IPS-18a (cell line): ENCODE measurements around the gene RTN4.
A peak's percentile ranks its signal among the peaks of the same experiment; 100 is the strongest.

ENCODE experiments used
- H3K27ac ChIP-seq: one replicate; pipeline ENCODE4 v1.5.1; 2013; ENCODE audit warnings: low read length
- H3K27me3 ChIP-seq: one replicate; pipeline ENCODE4 v1.6.1; 2013; ENCODE audit warnings: mild to moderate bottlenecking, low read length; ENCODE audit not compliant: control insufficient read depth, insufficient read depth
- H3K36me3 ChIP-seq: one replicate; pipeline ENCODE4 v1.6.1; 2013; ENCODE audit warnings: low read depth, low read length; ENCODE audit not compliant: control insufficient read depth
- H3K4me1 ChIP-seq: one replicate; pipeline ENCODE4 v1.6.1; 2013; ENCODE audit warnings: low read depth, low read length; ENCODE audit not compliant: control insufficient read depth
- H3K4me3 ChIP-seq: one replicate; pipeline ENCODE4 v1.5.1; 2013; ENCODE audit warnings: low read length
- H3K9ac ChIP-seq: one replicate; pipeline ENCODE4 v1.6.1; 2013; ENCODE audit warnings: mild to moderate bottlenecking, low read length, moderate library complexity
- H3K9me3 ChIP-seq: one replicate; pipeline ENCODE4 v1.6.1; 2013; ENCODE audit warnings: low read depth, low read length; ENCODE audit not compliant: control insufficient read depth

Gene RTN4

DNA sequence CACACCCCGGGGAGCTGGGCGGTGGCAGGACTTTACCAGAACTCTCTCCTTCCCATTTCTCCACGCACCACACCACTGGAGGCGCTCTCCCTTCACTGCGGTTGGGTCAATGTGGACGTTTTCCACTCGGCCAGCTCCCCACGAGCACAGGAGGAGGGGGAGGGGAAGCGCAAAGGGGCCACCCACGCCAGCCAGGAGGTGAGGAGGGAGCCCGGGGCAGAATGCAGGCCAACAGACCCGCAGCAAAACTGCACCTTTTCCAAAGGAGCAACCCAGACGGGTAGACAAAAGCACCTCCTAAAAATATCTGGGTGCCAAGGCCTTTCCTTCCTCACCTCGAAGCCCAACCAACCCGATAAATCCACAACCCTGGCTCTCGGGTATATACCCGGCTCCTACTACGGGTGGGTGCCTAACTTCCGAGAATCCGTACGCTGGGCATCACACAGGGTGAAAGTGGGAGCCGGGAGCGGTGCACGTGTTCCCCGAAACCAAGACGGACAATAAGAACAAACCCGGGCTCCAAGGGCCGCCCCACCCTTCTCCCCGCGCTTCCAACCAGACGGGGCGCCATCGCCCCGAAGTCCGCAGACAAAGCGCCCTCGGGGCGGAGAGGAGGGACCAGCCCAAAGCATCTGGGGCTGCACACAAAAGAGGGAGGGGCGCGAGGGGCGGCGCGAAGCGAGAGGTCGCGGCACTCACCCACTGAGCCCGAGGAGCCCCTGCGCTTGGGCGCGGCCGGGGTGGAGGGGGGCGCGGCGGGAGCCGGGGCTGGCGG is 1.0 kb downstream of the RTN4 start:
- Histone ChIP-seq H3K27ac (peak overlapping the region; percentile 97), H3K4me1 (peaks cover 31% of the 10 kb centered on the region), H3K27me3 (no peaks in the 10 kb centered on the region), H3K9ac (peak overlapping the region; percentile 100), H3K9me3 (no peaks in the 10 kb centered on the region), H3K36me3 (no peaks in the 10 kb centered on the region), H3K4me3 (peak overlapping the region; percentile 99)

DNA sequence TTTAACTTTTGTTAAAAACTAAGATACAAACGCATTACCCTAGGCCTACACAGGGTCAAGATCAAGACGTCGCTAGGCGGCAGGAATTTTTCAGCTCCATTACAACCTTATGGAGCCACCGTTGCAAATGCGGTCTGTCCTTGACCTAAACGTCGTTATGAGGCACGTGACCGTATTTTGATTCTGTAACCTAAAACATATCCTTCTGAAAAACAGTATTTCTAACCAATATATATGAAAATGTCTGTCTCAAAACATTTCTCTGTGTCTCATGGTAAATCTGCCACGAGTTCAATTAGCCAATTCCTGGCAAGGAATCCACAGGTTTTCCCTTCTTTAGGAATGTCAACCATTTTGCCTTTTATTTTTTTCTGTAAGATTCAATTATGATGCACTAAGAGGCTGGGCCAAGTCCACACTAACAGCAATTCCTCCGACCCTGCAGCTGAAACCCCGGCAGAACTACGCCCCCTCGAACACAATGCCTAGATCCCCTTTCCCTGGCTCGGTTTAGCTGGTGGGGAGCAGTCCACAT is 1.7 kb downstream of the RTN4 start:
- peak overlapping the region; percentile 97 for H3K27ac ChIP-seq
- H3K4me3 ChIP-seq, result peak overlapping the region; percentile 99
- H3K9me3 ChIP-seq, result no peaks in the 10 kb centered on the region
- H3K9ac ChIP-seq, result peak overlapping the region; percentile 100
- H3K36me3 ChIP-seq, result no peaks in the 10 kb centered on the region
- peaks cover 31% of the 10 kb centered on the region for H3K4me1 ChIP-seq
- no peaks in the 10 kb centered on the region for H3K27me3 ChIP-seq

DNA sequence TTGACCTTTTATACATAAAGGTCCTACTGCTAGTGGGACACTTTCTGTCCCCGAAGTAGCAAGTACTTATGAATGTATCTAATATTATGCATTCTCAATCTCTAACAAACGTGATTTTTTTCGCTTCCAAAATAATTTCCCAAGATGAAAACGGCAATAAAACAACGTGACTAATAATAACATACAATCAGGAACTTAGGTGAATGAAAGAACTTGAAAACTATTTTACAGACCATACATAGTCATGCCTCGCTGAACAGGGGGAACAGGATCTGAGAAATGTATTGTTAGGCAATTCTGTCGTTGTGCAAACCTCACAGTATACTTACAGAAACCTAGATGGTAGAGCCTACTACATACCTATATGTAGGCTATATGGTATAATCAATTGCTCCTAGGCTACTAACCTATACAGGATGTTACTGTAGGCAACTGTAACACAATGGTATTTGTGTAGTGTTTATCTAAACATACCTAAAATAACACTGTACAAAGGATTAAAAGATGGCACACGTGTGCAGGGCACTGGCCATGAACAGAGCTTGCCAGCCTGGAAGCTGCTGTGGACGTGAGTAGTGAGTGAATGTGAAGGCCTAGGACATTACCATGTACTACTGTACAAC is 2.5 kb downstream of the RTN4 start:
- peaks cover 35% of the 10 kb centered on the region for H3K4me1 ChIP-seq
- H3K36me3 ChIP-seq, result no peaks in the 10 kb centered on the region
- no peak overlapping the region for H3K27ac ChIP-seq
- peak overlapping the region; percentile 99 for H3K4me3 ChIP-seq
- H3K9me3 ChIP-seq, result no peaks in the 10 kb centered on the region
- no peaks in the 10 kb centered on the region for H3K27me3 ChIP-seq
- H3K9ac ChIP-seq, result no peak overlapping the region

DNA sequence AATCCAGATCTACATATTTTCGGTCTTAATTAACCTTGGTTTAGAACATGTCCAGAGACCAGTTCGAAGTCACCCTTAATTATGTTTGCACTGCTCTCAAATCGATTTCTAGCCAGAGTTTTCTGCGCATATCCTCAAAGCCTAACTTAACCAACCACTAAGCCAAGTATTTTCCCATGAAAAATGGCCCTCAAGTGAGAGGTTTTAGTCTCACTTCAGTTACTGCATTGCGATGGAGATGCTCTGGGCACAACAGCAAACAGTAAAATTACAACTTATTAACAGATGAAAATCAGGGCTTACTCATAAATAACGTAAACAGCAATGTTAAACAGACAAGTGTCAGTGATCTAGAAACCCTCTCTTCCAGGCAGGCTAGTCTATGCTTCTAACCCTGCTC is 4.5 kb downstream of the RTN4 start:
- H3K4me3 ChIP-seq, result peak overlapping the region; percentile 39
- no peaks in the 10 kb centered on the region for H3K36me3 ChIP-seq
- H3K9ac ChIP-seq, result no peak overlapping the region

DNA sequence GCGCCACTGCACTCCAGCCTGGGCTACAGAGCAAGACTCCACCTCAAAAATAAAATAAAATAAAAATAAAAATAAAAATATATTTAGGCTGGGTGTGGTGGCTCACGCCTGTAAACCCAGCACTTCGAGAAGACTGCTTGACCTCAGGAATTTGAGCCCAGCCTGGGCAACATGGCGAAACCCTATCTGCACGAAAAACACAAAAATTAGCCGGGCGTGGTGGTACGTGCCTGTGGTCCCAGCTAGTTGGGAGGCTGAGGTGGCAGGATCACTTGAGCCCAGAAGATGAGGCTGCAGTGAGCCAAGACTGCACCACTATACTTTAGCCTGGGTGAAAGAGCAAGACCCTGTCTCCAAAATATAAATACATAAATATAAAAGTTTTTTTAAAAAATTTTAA is 6.4 kb downstream of the RTN4 start:
- H3K4me3 ChIP-seq, result no peak overlapping the region
- H3K9ac ChIP-seq, result no peak overlapping the region
- no peaks in the 10 kb centered on the region for H3K36me3 ChIP-seq
- no peak overlapping the region for H3K27ac ChIP-seq
- peaks cover 44% of the 10 kb centered on the region for H3K4me1 ChIP-seq
- no peaks in the 10 kb centered on the region for H3K9me3 ChIP-seq
- H3K27me3 ChIP-seq, result no peaks in the 10 kb centered on the region

More for the DNA sequence above, 4.5 kb downstream of the RTN4 start:
- Histone ChIP-seq H3K27ac (no peak overlapping the region), H3K9me3 (no peaks in the 10 kb centered on the region), H3K27me3 (no peaks in the 10 kb centered on the region), H3K4me1 (peaks cover 43% of the 10 kb centered on the region)

DNA sequence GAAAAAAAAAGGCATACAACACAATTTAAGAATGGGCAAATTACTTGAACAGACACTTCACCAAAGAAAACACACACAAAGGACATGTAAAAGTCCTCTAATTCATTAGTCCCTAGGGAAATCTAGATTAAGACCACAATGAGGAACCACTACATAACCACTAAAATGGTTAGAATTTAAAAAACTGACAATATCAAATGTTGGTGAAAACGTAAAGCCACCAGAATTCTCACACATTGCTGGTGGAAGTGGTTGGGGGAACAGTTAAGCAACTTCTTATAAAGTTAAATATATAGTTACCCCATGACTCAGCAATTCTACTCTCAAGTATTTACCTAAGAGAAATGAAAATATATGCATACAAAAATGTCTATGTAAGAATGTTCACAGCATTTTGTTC is 11.8 kb downstream of the RTN4 start:
- Histone ChIP-seq H3K9ac (no peak overlapping the region), H3K9me3 (no peaks in the 10 kb centered on the region), H3K27me3 (no peaks in the 10 kb centered on the region), H3K36me3 (no peaks in the 10 kb centered on the region), H3K4me3 (no peak overlapping the region), H3K27ac (no peak overlapping the region), H3K4me1 (peaks cover 22% of the 10 kb centered on the region)

DNA sequence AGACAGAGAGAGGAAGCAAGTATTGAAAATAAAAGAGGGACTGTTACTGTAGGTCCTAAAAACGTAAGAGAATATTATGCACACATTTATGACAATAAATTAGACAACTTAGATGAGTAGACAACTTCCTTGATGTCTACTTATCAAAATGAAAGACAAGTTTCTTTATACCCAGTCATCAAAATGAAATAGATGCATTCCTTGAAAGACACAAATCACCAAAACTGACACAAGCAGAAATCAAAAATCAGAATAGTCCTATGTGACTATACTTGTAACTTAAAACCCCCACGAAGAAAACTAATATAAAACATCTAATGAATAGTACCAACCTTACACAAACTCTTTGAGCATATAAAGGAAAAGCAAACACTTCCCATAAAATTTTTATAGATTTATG is 14.5 kb downstream of the RTN4 start:
- Histone ChIP-seq H3K27me3 (no peaks in the 10 kb centered on the region), H3K9ac (no peak overlapping the region), H3K4me1 (peaks cover 12% of the 10 kb centered on the region), H3K27ac (no peak overlapping the region), H3K9me3 (no peaks in the 10 kb centered on the region), H3K4me3 (no peak overlapping the region), H3K36me3 (no peaks in the 10 kb centered on the region)

DNA sequence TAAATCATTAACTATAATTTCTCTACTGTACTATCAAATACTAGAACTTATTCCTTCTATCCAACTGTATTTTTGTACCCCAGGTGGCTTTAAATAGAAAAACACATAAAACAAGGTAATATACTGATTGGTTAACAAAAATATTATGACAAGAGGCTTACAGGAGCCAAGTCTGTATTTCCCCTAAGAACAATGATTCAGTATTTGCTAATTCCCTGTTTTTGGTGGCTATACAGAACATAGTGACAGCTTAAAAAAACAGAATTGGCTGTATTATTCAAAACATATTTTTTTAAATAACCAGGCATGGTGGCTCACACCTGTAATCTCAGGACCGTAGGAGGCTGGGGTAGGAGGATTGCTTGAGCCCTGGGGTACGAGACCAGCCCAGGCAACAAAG is 16.3 kb downstream of the RTN4 start:
- H3K4me3 ChIP-seq, result no peak overlapping the region
- H3K27me3 ChIP-seq, result no peaks in the 10 kb centered on the region
- no peak overlapping the region for H3K9ac ChIP-seq
- H3K36me3 ChIP-seq, result no peaks in the 10 kb centered on the region
- H3K27ac ChIP-seq, result no peak overlapping the region
- H3K9me3 ChIP-seq, result no peaks in the 10 kb centered on the region
- peaks cover 13% of the 10 kb centered on the region for H3K4me1 ChIP-seq

DNA sequence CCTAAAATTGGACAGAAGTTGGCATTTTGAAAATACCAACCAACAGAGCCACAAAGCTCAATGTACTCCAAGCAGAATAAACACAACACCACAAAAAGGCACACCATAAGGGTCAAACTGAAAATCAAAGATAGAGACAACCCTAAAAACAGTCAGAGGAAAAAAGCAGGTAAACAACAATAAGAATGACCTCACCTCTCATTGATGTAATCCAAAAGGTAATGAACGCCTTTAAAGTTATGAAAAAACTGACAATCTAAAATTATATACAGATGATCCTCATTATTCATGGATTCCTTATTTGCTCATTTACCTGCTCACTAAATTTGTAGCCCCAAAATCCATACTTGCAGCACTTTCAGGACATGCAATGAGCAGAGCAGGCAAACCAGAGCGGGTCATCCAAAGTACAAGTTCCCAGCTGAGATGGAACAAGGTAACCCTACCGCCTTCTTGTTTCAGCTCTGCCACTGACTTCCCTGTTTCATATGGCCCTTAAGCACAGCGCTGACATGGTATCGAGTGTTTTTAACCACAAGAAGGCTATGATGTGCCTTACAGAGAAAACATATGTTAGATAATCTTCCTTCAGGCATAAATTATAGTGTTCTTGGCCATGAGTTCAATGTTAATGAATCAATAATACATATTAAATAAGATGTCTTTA is 17.0 kb downstream of the RTN4 start:
- Histone ChIP-seq H3K4me1 (peaks cover 20% of the 10 kb centered on the region), H3K36me3 (no peaks in the 10 kb centered on the region), H3K27ac (no peak overlapping the region), H3K9ac (no peak overlapping the region), H3K4me3 (no peak overlapping the region), H3K27me3 (no peaks in the 10 kb centered on the region), H3K9me3 (no peaks in the 10 kb centered on the region)

- H3K9me3 ChIP-seq, result no peaks in the 10 kb centered on the region
- H3K36me3 ChIP-seq, result no peaks in the 10 kb centered on the region
- H3K27me3 ChIP-seq, result no peaks in the 10 kb centered on the region
- no peak overlapping the region for H3K4me3 ChIP-seq
- H3K27ac ChIP-seq, result no peak overlapping the region
- H3K9ac ChIP-seq, result no peak overlapping the region
- H3K4me1 ChIP-seq, result peaks cover 33% of the 10 kb centered on the region
Observed at GRCh38 chr2:55031505-55031904, 18.7 kb downstream of the RTN4 start.

DNA sequence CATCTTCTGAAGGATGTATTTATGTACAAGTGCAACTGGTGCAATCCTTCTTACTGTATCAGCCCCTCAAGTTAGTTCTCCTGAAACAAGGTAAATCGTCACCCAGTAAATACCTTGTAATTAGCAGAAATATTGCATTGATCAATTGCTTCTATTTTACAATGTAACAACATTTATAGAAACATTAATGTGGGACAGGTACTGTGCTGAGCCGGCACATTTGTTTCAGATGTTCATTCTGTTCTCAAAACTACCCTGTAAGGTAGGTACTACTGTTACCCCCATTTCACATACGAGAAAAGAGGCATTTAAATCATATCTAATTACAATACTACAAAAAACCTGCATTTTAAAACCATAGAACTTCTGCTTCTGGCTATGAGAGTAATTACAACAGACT is 19.5 kb downstream of the RTN4 start:
- Histone ChIP-seq H3K36me3 (no peaks in the 10 kb centered on the region), H3K4me1 (peaks cover 40% of the 10 kb centered on the region), H3K27ac (no peak overlapping the region)

More for the DNA sequence above, 19.5 kb downstream of the RTN4 start:
- H3K9me3 ChIP-seq, result no peaks in the 10 kb centered on the region
- H3K9ac ChIP-seq, result no peak overlapping the region
- no peaks in the 10 kb centered on the region for H3K27me3 ChIP-seq
- no peak overlapping the region for H3K4me3 ChIP-seq
